GM19035 (cell line): ENCODE data around the gene SRRM5.

Experiments used
- ATAC-seq: cut with Tn5 transposase; IDR thresholded peaks from one replicate; pipeline ENCODE4 v1.9.1; 2021; ENCODE audit not compliant: unreplicated experiment

Gene SRRM5

DNA sequence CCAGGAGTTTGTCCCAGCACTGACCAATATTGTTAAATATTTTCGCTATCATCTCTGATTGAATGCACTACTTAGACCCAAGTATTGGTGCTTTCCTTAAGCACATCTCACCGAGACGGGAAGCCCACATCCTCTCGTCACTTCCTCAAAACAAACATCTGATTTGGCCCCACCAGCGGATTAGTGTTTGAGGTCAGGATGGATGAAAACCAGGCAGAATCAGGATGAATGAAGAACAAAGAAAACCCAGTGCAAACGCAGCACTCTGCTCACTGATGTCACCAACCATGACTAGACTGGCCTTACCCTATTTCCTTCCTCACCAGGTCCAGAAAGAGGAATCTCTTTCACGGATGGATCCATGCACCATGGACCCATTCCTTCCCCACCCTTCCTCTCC, 52.1 kb downstream of the SRRM5 start:
- ATAC-seq: no peak
